ENCODE data around the gene CRABP2. TPM values are rescaled to one million over a fixed set of nuclear protein-coding genes. Genes with fewer than 3 reads are reported as not detected.

CRABP2 gene
- total RNA-seq, 1 donor from 2014 or later = 0.55 TPM

DNA sequence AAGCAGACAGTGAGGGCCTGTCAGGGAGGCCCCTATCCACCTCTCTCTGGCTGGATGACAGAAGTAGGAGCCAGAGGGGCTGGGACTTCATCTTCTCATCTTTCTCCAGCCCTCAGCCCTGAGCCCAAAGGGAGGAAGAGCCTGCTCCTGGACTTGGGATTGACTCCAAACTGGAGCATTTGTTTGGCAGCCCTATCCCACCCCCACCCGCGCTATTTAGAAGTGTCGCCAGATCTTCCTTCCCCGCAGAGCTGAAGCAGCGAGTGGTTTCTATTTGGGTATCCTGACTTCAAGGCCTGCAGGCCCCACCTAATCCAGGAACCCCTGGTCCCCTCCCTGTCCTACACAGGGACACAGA, 37.8 kb downstream of the CRABP2 start:
- Mint-ChIP-seq H3K9me3 (no peaks in the 10 kb centered on the region), H3K27ac (no peak overlapping the region), H3K4me1 (peaks cover 39% of the 10 kb centered on the region), H3K4me3 (no peak overlapping the region), H3K27me3 (peaks cover 3% of the 10 kb centered on the region), H3K36me3 (ENCODE audit: low read depth) (no peaks in the 10 kb centered on the region)
- CTCF ChIA-PET = no interaction called here
- intact Hi-C loops (cut with micrococcal nuclease) = no loop called here
- ATAC-seq (ENCODE audit: low read depth) (no peak), DNase-seq (no peak)
- POLR2A ChIA-PET = interaction anchor here (0.7 kb wide), 1 partner anchor 10 kb away, joined by 4 read pairs; no protein-coding TSS in a partner anchor
- TF ChIP-seq, protein P1, sequence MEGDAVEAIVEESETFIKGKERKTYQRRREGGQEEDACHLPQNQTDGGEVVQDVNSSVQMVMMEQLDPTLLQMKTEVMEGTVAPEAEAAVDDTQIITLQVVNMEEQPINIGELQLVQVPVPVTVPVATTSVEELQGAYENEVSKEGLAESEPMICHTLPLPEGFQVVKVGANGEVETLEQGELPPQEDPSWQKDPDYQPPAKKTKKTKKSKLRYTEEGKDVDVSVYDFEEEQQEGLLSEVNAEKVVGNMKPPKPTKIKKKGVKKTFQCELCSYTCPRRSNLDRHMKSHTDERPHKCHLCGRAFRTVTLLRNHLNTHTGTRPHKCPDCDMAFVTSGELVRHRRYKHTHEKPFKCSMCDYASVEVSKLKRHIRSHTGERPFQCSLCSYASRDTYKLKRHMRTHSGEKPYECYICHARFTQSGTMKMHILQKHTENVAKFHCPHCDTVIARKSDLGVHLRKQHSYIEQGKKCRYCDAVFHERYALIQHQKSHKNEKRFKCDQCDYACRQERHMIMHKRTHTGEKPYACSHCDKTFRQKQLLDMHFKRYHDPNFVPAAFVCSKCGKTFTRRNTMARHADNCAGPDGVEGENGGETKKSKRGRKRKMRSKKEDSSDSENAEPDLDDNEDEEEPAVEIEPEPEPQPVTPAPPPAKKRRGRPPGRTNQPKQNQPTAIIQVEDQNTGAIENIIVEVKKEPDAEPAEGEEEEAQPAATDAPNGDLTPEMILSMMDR (IDR thresholded peaks at IDR 0.05) = no peak

DNA sequence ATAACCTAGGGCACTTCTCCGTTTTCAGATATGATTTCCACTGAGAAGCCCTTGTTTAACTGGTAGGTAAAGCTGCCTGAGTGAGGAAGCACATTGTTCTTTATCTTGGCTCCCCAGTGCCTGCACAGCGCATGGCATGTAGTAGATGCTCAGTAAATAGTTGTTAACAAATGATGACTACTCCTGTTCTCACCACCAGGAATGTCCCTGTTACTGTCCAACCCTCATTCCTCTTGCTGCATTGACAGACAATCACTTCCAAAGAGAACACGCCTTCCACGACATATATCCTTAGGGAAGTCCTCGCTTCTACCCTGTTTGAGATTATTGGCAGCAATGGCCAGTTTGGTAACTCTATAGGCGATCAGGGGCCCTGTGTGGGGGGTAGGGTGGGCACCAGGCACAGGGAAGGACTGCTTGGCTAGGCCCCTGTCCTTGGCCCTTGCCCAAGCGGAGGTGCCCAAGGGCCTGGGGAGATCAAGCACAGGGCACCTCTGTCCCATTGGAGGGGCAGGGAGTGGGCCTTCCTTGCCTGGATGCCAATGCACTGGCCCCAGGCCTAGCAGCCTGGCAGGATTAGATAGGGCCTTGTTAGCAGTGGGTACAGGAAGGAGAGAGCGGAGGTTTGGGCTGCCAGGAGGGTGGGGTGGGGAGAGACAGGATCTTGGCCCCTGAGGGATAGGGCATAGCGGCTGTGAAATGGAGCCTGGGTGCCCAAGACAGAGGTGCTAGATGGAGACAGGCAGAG, 38.3 kb downstream of the CRABP2 start:
- H3K27ac Mint-ChIP-seq = no peak overlapping the region
- ChIA-PET CTCF (no interaction called here), POLR2A (no interaction called here)
- H3K9me3 Mint-ChIP-seq = no peaks in the 10 kb centered on the region
- no peak overlapping the region for H3K4me3 Mint-ChIP-seq
- peaks cover 45% of the 10 kb centered on the region for H3K4me1 Mint-ChIP-seq
- TF ChIP-seq, protein P1 (IDR thresholded peaks at IDR 0.05) = no peak
- intact Hi-C loops (cut with micrococcal nuclease) = no loop called here
- no peaks in the 10 kb centered on the region for H3K36me3 Mint-ChIP-seq (ENCODE audit: low read depth)
- no peak for DNase-seq
- no peak for ATAC-seq (ENCODE audit: low read depth)
- H3K27me3 Mint-ChIP-seq = peaks cover 3% of the 10 kb centered on the region

DNA sequence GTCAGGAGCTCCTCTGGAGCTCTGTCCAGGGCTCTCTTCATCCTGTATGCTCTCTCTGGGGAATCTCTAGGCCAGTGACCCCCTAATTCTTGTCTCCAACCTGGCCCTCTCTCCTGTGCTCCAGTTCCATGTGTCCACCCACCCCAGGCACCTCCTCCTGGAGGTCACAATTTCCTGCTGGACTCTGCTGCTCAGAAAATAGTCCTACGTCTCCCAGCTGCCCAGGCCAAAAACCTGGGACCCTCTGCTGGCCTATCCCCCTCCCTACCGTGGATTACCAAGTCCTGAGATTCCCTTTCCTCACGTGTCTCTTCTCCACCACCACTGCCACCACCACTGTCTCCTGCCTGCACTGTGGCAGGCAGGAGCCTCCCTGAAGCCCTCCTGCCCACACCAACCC, 39.8 kb downstream of the CRABP2 start:
- ChIA-PET CTCF (interaction anchor here (1.5 to 1.6 kb wide), 2 partner anchors 24 to 38 kb away, joined by 5 read pairs; no protein-coding TSS in a partner anchor), POLR2A (interaction anchor here (0.6 kb wide), 1 partner anchor 42 kb away, joined by 3 read pairs; no protein-coding TSS in a partner anchor)
- Mint-ChIP-seq H3K9me3 (no peaks in the 10 kb centered on the region), H3K4me1 (peaks cover 60% of the 10 kb centered on the region), H3K27ac (no peak overlapping the region), H3K36me3 (ENCODE audit: low read depth) (no peaks in the 10 kb centered on the region), H3K27me3 (peaks cover 3% of the 10 kb centered on the region), H3K4me3 (peak overlapping the region; percentile 12)
- DNase-seq (no peak), ATAC-seq (ENCODE audit: low read depth) (no peak)
- TF ChIP-seq, protein P1 (IDR thresholded peaks at IDR 0.05) = no peak
- intact Hi-C loops (cut with micrococcal nuclease) = no loop called here

DNA sequence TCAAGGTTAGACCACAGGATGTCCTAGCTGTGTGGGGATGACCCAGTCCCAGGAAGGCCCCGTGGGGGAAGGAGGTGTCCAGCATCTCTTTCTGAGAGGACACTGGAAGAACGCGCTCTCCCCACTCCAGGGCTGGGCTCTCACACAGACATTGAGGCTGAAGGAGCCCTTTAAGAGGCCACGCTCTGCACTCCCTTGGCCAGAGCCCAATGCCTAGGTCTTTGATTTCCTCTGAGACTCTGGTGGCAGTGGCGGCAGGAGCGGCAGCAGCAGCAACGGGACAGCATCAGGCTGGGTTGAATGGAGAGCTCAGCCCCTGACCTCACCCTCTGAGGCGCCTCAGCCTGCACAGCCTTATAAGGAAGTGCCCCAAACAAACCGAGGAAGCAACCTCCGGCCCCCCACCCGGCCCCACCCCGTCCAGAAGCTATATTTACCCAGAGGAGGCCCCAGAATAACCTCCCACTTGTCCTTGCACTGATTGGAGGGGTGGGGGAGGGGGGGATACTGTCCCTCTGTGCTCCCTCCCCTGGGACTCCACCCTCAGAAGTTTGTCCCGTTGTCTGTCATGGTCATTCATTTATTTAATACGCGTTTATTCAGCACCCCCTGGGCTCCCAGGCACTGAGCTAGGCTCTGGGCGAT, 40.5 kb downstream of the CRABP2 start:
- ATAC-seq (ENCODE audit: low read depth) (peak; percentile 33), DNase-seq (no peak)
- intact Hi-C loops (cut with micrococcal nuclease) = no loop called here
- CTCF ChIA-PET = interaction anchor here (0.7 to 1.6 kb wide), 3 partner anchors 9 to 37 kb away, joined by 3 to 5 read pairs (median 5); no protein-coding TSS in a partner anchor
- peaks cover 3% of the 10 kb centered on the region for H3K27me3 Mint-ChIP-seq
- POLR2A ChIA-PET = interaction anchor here (0.5 kb wide), 1 partner anchor 210 kb away, joined by 3 read pairs; no protein-coding TSS in a partner anchor
- H3K36me3 Mint-ChIP-seq (ENCODE audit: low read depth) = no peaks in the 10 kb centered on the region
- TF ChIP-seq, protein P1 (IDR thresholded peaks at IDR 0.05) = no peak
- H3K9me3 Mint-ChIP-seq = no peaks in the 10 kb centered on the region
- peak overlapping the region; percentile 19 for H3K4me3 Mint-ChIP-seq
- H3K4me1 Mint-ChIP-seq = peaks cover 66% of the 10 kb centered on the region
- no peak overlapping the region for H3K27ac Mint-ChIP-seq

All from activated B cell treated with CpG ODN at 0.5 μM for 24 hours (primary cell).